IPS DF 19.7 (cell line): Measurements from ENCODE around the gene EEF1E1.
"Not testable (repeated sequence)": the region's sequence is repeated elsewhere in the genome, so short reads cannot be mapped to it uniquely, and the experiment has no call there.

ENCODE experiments used
- DNase-seq: peaks from one replicate; pipeline ENCODE4 v3.0.0-alpha.2; 2013; ENCODE audit warnings: low read depth, low spot score

The EEF1E1 gene

DNA sequence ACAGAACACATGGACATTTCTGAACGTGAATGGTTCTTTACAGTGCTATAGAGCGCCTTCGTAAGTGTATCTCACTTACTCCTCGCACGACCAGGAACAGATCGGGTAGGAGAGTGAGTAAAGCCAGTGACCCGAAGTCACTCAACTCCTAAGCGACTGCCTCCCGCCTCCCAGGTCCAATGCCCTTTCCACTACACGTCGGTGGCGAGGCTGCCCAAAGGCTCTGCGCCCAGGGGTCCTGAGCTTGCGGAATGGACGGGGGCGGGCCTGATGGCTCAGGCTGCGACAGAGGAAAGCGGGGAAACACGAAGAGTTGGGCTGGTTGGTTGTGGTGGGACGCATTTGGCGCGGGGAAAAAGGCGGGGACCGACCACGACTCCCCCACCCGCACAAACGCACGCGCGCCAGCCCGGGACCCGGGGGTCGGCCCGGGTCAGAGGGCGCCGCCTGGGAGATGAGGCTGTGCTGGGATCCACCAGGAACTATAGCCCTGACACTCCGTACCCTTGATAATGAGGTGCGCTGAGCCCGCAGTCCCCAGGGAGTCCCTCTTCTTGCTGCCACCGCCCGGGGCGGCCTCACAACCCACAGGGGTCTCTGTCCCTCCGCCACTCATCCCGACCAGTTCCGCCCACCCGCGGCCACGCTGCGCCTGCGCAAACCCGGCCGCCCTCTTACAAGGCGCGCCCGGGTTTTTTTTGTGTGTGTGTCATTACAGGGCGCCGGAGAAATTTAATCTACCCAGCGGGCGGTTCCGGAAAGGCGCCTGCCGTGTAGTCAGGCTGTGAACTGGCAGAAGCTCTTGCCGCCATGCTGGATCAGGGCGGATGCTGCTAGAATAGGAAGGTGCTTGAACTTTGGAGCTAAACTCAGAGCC, 38.3 kb downstream of the EEF1E1 start, which contains the start of gene BLOC1S5:
TSS of gene BLOC1S5 (minus strand) at position 629 of the 877 bp plus-strand sequence. CDS start at position 616, 13 bp downstream.
- DNase-seq: peak; percentile 89

DNA sequence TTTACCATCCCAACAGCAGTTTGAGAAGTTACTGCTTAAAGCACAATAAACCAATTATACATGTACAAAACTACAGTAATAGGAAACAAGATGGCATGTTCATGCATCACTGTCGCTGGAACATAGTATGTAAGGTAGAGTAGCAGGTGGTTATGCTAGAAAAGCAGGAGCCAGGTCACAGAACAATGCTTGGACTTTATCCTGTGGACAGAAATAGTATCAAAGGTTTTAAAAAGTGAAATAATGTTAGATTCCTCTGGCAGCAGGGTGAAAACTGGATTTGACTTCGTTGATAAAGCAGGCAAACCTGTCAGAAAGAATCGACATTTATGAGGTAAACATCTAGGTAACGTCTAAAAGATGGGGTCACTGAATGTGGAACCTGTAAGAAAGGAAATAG, 40.6 kb downstream of the EEF1E1 start:
- DNase-seq: no peak

DNA sequence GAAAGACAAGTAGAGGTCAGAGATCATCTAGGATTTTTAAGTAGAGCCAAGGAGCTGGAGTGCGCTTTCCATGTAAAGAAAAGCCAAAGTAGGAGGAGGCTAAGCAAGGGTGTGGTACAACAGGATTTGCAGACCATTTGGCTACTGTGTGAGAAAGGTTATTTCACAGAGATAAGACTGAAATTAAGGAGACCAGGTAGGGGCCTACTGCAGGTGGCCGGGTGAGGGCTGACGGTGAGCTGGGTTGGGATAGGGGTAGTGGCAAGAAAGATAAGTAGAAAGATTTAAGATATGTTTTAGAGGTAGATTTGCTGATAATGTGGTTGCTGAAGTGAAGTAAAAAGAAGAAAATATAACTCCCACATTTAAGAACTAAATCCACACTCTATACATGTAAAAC, 42.0 kb downstream of the EEF1E1 start:
- DNase-seq: no peak

DNA sequence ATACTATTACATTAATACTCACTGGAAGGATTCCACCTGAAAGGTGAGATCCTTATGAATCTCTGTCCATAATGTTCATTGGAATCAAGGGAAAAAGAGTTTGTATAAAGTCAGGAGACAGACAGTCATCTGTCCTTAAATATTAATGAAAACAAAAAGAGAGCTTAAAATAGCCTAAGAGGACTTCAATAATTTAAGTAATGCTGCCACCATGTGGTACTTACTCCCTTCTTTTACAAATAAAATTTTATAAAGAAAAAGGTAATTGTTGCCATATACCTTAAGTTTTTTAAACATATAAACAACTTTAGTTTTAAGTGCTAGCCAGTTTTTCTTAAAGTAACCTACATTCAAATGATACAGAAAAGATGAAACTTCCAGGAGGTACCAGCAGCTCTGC, 43.2 kb downstream of the EEF1E1 start:
- DNase-seq: no peak

DNA sequence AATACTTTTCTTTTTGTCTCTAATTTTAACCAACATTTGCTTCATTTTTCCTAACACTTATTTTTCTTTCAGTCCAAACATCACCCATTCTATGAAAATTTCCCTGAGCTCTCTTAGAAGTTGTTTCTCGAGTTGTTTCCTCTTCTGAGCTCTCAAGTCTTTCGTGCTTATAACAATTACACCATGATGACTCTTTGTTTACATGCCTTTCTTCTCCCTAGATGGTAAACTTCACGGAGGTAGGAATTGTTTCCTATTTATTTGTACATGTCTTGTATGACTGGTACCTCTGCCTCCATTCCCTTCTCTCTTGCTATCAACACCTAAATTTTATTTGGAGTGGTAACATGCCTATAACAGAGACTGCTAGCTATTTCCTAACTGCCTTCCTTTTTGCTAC, 44.6 kb downstream of the EEF1E1 start:
- no peak for DNase-seq

DNA sequence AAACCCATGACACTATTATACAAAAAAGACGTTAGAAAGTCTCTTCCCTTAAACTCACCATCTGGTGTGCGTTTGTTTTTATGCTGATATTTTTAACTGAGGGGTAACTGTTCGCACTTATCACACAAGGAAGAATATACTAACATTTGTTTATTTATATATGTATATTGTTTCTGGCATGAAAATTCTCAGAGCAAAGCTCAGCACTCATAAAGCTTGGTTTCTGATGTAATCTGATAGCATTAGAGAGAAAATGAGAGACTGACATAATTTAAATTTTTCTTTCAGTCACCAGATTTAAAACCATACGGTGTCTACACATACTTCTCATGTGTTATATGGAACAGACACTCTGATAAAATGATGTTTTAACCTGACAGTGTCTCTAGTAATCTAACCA, 45.1 kb downstream of the EEF1E1 start:
- DNase-seq: no peak

DNA sequence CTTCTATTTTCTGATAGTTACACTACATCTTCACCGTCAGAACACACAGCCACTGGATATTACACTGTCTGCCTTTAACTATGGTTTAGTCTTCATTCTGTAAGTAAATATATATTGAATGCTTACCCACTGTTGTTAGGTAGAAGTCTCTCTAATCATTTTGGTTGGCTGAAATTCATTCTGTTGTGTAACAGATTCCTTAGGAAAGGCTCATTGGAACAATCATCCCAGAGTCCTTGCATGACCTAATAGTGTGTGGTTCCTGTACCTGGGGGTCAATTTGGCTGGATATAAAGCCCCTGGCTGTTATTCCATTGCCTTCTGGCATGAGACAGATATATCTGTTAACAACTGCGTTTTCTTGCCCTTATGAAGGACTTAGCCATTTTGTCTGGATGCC, 48.1 kb downstream of the EEF1E1 start:
- no peak for DNase-seq

DNA sequence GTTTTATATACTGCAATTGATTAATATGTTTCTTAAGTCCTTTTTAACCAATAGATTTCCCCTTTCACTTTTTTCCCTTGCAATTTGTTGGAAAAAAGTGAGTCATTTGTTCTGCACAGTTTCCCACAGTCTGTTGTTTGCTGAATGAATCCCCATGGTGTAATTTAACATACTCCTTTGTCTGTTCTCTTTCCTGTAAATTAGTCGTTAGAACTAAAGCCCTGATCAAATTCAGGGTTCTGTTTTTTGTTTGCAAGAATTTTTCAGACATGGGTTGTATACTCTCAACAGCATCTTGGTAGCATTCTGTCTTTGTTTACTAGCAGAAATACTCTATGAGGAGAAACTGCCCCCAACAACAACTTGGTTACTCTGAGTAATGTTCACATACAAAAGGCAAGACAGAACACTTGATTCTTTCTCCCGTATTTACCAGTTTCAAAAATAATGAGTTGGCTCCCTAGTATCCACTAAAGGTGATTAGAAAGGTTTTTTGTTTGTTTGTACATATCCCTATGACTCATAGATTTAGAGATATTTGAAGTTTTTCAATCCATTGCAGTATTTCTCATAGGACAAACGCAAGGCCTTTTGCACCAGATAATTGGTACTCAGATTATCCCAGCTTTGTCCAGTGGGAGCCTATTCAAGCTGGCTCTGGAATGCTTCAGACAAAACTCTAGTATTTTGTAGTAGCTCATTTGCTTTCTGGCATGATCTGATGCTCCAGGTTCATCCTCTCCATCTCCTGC, 54.6 kb downstream of the EEF1E1 start:
- DNase-seq: no peak

DNA sequence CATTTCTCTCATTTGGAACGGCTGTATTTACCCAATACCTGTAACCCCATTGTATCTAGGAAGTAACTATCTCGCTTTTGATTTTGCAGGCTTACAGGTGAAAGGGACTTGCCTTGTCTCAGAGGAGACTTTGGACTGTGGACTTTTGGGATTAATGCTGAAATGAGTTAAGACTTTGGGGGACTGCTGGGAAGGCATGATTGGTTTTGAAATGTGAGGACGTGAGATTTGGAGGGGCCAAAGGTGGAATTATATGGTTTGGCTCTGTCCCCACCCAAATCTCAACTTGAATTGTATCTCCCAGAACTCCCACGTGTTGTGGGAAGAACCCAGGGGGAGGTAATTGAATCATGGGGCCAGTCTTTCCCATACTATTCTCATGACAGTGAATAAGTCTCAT, 56.6 kb downstream of the EEF1E1 start:
- DNase-seq: not testable (repeated sequence)

DNA sequence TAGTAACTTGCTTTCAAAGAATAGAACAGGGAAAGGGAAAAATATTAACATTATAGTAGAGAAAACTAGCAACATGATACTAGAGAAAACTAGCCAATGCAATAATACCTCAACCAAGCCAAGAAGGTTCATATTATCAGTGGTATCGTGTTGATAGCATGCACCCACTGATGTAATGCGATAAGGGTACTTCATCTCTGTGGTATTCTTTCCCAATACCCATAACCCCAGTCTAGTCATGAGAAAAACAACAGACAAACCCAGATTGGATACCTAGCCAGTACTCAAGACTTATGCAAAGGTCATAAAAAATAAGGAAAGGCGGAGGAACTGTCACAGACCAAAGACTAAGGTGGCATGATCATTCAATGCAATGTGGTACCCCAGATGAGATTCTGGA, 59.1 kb downstream of the EEF1E1 start:
- no peak for DNase-seq

DNA sequence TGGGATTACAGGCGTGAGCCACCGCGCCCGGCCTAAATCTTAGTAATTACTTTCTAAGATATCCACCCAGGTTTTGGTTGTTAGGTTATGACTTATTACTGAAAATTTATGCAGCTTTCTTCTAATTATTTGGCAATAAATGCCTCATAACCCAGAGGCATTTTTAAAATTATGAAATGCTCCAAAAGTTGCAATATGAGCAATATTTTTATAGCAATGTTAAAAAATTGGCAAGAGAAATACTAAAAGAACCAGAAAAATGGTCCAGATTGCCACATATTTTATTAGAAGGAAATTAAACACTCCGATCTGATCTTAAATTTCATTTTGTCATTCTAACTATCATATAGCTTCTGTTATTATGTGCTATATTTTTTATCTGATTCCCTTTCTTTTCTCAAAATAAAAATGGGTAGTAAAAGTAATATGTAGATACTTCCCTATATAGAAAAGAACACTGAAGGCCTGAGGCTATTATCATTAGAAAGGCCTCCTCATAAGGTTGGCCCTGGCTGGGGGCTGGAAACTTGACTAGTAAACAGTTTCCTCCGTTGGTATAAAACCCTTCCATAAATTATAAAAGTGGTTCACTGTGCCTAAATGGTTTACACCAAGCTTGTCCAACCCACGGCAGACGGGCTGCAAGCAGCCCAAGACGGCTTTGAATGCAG, 60.3 kb downstream of the EEF1E1 start:
- no peak for DNase-seq

DNA sequence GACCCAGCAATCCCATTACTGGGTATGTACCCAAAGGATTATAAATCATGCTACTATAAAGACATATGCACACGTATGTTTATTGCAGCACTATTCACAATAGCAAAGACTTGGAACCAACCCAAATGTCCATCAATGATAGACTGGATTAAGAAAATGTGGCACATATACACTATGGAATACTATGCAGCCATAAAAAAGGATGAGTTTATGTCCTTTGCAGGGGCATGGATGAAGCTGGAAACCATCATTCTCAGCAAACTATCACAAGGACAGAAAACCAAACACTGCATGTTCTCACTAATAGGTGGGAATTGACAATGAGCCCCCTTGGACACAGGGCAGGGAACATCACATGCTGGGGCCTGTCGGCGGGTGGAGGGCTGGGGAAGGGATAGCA, 68.2 kb downstream of the EEF1E1 start:
- not testable (repeated sequence) for DNase-seq

DNA sequence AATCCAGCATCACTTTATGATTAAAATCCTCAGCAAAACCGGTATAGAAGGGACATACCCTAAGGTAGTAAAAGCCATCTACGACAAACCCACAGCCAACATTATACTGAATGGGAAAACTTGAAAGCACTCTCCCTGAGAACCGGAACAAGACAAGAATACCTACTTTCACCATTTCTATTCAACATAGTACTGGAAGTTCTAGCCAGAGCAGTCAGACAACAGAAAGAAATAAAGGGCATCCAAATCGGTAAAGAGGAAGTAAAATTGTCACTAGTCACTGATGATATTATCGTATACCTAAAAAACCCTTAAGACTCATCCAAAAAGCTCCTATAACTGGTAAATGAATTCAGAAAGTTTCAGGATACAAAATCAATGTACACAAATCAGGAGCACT, 71.4 kb downstream of the EEF1E1 start:
- DNase-seq: no peak
